NOMO-1 treated with dmso at 0.1 percent for 144 hours (cell line): ENCODE data around the gene ANKRD33B.
"Not testable (repeated sequence)": the region's sequence is repeated elsewhere in the genome, so short reads cannot be mapped to it uniquely, and the experiment has no call there.

ENCODE experiments used
- DNase-seq: peaks from one replicate; lab custom pipeline; 2025; ENCODE audit not compliant: unreplicated experiment; lab: John Stamatoyannopoulos, UW

The ANKRD33B gene

DNA sequence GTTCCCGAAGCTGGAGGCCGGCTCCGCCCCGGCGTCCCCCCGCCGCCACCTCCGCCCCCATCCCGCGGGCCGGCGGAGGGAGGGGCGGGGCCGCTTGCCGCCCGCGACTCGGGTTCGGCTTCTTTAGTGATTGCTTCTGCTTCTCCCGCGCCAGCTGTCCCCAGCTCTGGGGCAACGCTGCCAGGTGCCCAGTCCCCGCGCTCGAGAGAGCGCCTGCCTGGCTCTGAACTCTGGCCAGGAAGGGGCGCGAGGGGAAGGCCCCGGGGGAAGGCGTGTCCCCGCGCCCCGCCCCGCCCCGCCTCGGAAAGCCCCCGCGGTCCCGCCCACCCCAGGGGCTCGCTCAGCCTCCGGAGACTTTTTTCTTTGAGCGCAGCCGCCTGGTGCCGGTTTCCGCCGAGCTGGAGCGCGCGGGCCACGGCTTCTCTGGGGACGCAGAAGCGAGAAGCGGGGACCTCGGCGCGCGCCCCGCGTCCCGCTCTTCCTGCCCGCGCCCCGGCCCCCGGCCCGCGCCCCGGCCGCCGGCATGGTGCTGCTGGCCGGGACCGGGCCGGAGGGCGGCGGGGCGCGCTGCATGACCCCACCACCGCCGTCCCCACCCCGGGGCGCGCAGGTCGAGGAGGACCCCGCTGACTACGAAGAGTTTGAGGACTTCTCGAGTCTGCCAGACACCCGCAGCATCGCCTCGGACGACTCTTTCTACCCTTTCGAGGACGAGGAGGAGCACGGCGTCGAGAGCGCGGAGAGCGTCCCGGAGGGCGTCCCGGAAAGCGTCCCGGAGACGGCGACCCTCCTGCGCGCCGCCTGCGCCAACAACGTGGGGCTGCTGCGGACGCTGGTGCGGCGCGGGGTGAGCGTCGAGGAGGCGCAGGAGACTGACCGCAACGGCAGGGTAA, at the start of gene ANKRD33B:
TSS of gene ANKRD33B (plus strand) at position 126 of the 893 bp plus-strand sequence. CDS start at position 524, 398 bp downstream.
- peak; percentile 97 for DNase-seq

DNA sequence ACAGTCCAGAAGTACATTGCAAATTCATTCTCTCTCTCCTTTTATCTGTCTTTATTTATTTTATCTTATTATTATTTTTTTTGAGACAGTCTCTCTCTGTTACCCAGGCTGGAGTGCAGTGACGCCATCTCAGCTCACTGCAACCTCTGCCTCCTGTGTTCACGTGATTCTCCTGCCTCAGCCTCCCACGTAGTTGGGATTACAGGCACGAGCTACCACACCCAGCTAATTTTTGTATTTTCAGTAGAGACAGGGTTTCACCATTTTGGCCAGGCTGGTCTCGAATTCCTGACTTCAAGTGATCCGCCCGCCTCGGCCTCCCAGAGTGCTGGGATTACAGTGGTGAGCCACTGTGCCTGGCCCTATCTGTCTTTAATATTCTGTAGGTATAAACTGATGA, 49.3 kb upstream of the ANKRD33B start:
- not testable (repeated sequence) for DNase-seq

GRCh38 chr5:10515492-10515891, 48.4 kb upstream of the ANKRD33B start:
- no peak for DNase-seq

- DNase-seq, result no peak
Measured at GRCh38 chr5:10518347-10518746, 45.5 kb upstream of the ANKRD33B start.

DNA sequence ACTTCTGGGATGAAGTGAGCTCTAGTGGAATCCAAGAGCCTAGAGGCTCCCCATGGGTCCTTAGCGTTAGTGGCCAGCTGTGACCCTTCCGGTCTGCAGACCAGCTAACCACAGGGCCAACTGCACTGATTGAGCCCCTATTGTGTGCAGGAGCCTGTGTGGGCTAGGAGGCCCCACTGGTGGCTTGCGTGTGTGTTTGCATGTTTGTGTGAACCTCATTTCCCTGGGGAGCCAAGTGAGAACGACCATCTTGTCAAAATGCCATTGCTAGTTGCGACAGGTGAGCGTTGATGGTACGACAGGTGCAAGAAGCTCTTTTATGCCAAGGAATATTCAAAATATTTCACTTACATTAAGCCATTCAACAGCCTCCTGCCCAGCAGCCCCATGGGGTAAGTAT, 44.1 kb upstream of the ANKRD33B start:
- DNase-seq, result no peak

DNA sequence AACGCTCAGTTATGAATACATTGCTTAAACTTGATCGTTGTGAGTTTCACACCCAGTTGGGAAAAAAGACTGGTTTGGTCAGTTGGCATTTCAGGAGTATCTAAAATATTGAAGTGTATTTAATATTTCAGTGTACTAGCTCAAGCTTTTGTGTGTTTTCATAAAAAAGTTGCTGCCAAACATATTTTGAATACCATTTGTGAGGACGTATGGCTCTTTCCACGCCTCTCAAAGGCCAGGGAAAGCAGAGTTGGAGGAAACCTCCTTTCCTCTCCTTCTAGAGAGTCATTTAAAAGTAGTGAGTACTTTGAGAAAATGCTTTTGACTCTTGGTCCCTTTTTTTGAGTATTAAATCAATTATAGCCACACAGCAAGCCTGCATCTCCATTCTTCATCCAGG, 43.2 kb upstream of the ANKRD33B start:
- DNase-seq, result no peak

DNA sequence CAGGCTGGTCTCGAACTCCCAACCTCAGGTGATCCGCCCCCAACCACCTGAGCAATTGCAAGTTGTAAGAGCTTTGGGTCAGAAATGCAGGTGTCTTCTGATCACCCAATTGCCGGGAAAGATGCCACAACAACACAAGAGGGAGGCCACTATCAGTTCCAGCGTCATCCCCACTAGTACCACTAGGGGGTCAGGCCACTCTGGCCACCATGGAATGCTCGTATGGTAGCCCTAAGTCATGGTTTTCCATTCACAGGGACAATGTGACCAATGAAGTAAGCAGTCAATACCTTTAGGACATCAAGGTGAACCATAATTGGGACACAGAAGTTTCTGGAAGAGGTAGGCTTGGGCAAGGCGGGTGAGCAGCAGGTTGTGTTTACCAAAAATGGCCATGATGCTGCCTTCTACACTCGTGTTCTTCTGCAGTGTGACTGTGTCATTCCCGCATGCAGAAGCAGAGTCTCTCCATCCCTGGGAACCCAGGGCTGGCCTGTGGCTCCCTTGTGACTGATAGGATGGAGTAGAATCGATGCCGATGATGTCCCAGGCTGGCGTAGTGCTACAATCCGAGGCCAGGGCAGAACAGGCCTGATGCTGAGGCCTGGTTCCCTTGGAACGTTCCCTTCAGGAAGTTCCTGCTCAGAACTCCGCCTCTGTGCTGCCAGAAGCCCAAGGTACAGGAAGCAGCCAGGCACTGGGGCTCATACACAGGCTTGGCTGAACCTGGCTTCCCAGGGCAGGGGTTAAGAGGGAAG, 42.2 kb upstream of the ANKRD33B start:
- no peak for DNase-seq

- no peak for DNase-seq
Measured at GRCh38 chr5:10522224-10522611, 41.7 kb upstream of the ANKRD33B start.

- DNase-seq, result no peak
Measured at GRCh38 chr5:10524376-10525123, 39.3 kb upstream of the ANKRD33B start.

- DNase-seq, result no peak
Measured at GRCh38 chr5:10525124-10525495, 38.8 kb upstream of the ANKRD33B start.

DNA sequence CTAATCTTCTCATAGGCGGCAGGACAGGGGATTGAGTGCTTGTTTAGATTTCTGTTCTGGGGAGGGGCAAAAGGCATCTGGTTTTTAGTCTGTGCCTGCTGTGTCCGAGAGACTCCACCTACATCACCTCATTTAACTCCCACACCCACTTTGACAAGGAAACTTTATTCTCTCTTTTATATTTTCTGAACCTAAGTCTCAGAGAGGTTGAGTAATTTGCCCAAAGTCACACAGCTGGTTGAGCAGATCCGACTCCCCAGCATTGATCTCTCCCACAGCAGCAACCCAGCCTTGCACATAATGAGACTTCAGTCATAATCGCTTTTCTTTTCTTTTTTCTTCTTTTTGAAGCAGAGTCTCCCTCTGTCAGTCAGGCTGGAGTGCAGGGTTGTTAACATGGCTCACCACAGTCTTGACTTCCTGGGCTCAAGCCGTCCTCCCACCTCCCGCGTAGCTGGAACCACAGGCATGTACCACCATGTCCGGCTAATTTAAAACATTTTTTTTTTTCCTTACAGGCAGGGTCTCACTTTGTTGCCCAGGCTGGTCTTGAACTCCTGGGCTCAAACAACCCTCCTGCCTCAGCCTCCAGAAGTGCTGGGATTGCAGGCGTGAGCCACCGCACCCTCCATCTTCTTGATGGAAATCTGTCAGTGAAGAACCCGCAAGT, 36.5 kb upstream of the ANKRD33B start:
- no peak for DNase-seq

DNA sequence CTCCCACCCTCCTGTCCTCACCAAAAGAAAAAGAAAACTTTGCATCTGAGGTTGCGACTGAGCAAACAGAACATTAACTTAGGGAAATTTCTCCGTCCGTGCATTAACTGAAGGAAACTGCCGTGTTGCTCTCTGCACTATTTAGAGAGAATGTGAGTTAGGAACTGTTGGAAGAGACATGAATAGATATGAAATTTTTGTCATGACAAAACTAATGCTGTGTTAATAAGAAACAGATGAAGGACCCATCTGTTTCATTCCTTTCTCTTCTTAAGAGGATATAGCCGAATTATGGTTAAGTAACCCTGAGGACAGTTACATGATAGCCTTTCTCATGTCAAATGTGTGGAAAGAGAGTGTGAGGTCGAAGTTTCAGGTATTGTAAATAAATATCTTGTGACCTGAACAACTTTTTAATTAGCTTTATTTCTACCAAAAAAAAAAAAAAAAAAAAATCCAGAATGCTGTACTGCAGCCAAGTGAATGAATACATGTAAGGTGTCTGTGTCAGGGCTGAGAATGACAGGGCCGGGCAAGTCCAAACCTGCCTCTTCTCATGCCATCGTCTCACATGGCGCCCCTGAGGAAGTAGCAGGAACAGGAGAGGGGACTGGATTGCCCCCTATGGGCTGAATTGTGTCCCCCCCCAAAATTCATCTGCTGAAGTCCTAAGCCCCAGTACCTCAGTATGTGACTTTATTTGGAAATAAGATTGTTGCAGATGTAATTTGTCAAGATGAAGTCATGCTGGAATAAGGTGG, 35.6 kb upstream of the ANKRD33B start:
- DNase-seq, result peak; percentile 81

DNA sequence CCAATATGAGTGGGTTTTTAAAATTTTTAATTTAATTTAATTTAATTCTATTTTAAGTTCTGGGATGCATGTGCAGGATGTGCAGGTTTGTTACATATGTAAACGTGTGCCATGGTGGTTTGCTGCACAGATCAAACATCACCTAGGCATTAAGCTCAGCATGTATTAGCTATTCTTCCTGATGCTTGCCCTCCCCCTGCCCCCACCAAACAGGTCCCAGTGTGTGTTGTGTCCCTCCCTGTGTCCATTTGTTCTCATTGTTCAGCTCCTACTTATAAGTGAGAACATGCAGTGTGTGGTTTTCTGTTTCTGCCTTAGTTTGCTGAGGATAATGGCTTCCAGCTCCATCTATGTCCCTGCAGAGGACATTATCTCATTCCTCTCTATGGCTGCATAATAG, 35.0 kb upstream of the ANKRD33B start:
- no peak for DNase-seq

DNA sequence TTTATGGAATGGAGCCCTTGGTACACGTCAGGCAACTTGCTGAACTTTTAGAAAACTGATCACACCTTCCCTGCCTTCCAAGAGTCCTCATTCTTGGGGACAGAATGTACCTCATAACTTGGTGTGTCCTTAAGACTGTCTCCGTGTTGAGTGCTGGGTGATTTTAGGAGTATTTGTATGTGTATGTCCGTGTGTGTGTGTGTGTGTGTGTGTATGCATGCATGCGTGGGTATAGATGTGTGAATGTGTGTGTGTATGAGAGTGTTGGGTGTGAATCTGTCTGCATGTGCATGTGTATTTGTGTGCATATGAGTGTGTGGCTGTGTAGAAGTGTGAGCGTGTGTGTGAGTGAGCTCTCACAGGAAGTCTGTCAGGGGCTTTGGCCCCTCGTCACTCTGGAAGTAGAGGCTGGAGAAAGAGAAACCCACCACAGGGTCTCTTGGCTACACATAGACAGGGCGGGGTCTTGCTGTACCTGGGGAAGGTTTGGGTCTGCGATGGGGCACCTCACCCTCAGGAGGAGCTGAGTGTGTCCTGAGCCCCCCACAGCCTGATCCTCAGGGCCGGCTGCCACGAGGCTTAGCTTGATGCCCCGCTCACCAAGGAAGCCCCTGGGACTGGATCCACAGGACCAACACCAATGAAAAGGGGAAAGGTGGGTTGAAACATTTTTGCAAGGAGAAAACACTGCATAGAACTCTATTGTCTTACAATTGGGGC, 33.1 kb upstream of the ANKRD33B start:
- no peak for DNase-seq

DNA sequence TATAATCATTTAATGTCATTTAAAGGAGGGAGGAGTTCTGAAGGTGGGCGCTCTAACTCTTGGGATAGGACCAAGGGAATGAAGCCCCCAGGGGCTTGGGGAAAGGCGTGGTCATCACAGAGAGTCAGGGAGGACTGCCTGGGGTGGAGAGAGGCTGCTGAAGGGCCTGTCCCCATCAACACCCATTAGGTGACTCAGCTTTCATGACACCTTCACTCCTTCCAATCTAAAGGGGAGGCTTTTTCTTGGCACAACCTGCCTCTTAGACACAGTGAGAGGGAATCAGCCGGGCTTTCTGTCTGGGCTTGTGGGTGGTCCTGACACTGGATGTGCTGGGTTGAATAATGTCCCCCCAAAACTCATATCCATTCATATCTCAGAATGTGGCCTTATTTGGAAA, 31.4 kb upstream of the ANKRD33B start:
- no peak for DNase-seq

- no peak for DNase-seq
Measured at GRCh38 chr5:10533226-10533625, 30.6 kb upstream of the ANKRD33B start.

GRCh38 chr5:10534561-10535530, 29.0 kb upstream of the ANKRD33B start:
- DNase-seq, result no peak

GRCh38 chr5:10536511-10536910, 27.4 kb upstream of the ANKRD33B start:
- no peak for DNase-seq
